HL-60 (cell line): ENCODE measurements around the gene ELL2.

Experiments
- DNase-seq, 2 experiments: peaks; one replicate each; pipeline ENCODE4 v3.0.0-alpha.2; 2010 to 2020; ENCODE audit warnings: low read depth in 1 of 2, low spot score in 1 of 2
- H3K27ac ChIP-seq: fragments of 250-450 bp; sonication (Bioruptor Pico); replicated peaks from 2 replicates; pipeline ENCODE4 v1.5.1; 2020; ENCODE audit warnings: mild to moderate bottlenecking, moderate library complexity
- H3K27me3 ChIP-seq: fragments of 250-450 bp; sonication (Bioruptor Pico); 2 replicates; pipeline ENCODE4 v1.5.1; 2021; ENCODE audit warnings: mild to moderate bottlenecking, moderate library complexity; ENCODE audit not compliant: insufficient read depth, poor library complexity, severe bottlenecking
- H3K4me3 ChIP-seq: replicated peaks from 2 replicates; pipeline ENCODE4 v1.5.1; 2011; ENCODE audit warnings: mild to moderate bottlenecking, control low read depth, low read length; ENCODE audit not compliant: insufficient read depth
- GABPA ChIP-seq: IDR thresholded peaks from 2 replicates; pipeline ENCODE4 v1.6.1; 2012; ENCODE audit warnings: low read depth
- POLR2AphosphoS5 ChIP-seq: IDR thresholded peaks from 2 replicates; pipeline ENCODE4 v1.6.1; 2012; ENCODE audit warnings: low read depth
- SPI1 ChIP-seq: IDR thresholded peaks from 2 replicates; pipeline ENCODE4 v1.6.1; 2012; ENCODE audit warnings: low read depth, mild to moderate bottlenecking, borderline replicate concordance
- TF ChIP-seq, protein P1 (sequence below): IDR thresholded peaks from 2 replicates; pipeline ENCODE4 v1.6.1; 2012; ENCODE audit warnings: low read depth; ENCODE audit not compliant: insufficient replicate concordance
- TF ChIP-seq, protein P2 (sequence below): IDR thresholded peaks from one replicate; pipeline ENCODE4 v1.5.1; 2011; ENCODE audit warnings: low read length, control low read depth, inconsistent platforms; ENCODE audit not compliant: insufficient read depth

Gene ELL2

DNA sequence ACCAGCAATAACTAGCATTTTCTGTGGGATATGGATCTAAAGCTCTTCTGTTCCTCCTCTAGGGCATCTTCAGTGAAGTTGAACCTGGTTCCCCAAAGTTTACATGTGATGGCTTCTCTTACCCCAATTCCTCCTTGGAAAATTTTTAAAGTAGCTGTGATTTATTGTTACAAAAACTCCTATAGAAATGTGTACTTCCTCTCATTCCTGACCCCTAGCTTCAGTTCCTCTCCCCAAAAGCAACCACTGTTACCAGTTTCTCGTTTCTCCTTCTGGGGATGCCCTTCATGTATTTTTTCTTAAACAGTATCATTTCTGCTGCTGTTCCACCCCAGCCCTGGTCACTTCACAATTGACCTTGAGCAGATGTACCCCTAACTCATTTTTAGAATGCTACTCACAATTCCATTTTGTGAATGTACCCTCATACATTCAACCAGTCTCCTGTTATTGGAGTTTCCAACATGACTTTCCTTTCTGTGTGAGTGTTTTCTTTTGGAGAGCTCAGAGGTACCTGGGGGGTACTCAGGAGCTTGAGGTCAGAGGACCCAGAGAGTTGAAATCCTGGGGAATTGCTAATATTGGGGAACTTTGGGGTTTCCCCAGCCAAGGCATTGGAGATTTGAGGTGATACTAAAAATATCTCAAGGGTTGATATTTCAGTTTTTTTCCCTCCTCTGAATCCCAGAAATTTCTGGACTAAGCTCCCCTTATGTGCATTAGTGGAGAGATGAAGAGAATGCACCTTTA is 120.5 kb downstream of the ELL2 start:
- no peak for DNase-seq
- Histone ChIP-seq H3K27ac (no peak overlapping the region), H3K27me3 (no peaks in the 10 kb centered on the region), H3K4me3 (no peak overlapping the region)
- no peak; the same call in 1 of the 2 replicates for TF ChIP-seq SPI1
- TF ChIP-seq, protein P1, sequence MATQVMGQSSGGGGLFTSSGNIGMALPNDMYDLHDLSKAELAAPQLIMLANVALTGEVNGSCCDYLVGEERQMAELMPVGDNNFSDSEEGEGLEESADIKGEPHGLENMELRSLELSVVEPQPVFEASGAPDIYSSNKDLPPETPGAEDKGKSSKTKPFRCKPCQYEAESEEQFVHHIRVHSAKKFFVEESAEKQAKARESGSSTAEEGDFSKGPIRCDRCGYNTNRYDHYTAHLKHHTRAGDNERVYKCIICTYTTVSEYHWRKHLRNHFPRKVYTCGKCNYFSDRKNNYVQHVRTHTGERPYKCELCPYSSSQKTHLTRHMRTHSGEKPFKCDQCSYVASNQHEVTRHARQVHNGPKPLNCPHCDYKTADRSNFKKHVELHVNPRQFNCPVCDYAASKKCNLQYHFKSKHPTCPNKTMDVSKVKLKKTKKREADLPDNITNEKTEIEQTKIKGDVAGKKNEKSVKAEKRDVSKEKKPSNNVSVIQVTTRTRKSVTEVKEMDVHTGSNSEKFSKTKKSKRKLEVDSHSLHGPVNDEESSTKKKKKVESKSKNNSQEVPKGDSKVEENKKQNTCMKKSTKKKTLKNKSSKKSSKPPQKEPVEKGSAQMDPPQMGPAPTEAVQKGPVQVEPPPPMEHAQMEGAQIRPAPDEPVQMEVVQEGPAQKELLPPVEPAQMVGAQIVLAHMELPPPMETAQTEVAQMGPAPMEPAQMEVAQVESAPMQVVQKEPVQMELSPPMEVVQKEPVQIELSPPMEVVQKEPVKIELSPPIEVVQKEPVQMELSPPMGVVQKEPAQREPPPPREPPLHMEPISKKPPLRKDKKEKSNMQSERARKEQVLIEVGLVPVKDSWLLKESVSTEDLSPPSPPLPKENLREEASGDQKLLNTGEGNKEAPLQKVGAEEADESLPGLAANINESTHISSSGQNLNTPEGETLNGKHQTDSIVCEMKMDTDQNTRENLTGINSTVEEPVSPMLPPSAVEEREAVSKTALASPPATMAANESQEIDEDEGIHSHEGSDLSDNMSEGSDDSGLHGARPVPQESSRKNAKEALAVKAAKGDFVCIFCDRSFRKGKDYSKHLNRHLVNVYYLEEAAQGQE = no peak
- TF ChIP-seq, protein P2, sequence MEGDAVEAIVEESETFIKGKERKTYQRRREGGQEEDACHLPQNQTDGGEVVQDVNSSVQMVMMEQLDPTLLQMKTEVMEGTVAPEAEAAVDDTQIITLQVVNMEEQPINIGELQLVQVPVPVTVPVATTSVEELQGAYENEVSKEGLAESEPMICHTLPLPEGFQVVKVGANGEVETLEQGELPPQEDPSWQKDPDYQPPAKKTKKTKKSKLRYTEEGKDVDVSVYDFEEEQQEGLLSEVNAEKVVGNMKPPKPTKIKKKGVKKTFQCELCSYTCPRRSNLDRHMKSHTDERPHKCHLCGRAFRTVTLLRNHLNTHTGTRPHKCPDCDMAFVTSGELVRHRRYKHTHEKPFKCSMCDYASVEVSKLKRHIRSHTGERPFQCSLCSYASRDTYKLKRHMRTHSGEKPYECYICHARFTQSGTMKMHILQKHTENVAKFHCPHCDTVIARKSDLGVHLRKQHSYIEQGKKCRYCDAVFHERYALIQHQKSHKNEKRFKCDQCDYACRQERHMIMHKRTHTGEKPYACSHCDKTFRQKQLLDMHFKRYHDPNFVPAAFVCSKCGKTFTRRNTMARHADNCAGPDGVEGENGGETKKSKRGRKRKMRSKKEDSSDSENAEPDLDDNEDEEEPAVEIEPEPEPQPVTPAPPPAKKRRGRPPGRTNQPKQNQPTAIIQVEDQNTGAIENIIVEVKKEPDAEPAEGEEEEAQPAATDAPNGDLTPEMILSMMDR = no peak

DNA sequence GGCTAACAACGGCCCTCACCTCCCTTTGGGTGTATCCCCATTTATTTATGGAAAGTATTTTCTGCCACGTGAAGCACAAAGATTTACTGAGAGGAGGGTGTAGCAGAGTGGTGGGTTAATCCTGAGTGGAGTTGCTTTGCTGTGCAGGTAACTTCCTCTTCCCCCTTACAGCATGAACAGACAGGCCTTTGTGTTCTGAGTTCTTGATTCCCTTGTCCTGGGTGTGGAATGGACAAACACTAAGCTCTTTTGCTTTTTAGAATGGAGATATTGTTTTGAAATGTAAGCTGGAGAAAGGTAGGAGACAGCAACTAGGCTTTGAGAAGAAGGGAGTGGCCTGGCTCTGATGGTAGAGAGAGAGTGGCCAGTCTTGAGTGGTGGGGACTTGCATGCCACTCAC is 122.0 kb downstream of the ELL2 start:
- Histone ChIP-seq H3K27me3 (no peaks in the 10 kb centered on the region), H3K4me3 (no peak overlapping the region), H3K27ac (no peak overlapping the region)
- DNase-seq = no peak
- TF ChIP-seq POLR2AphosphoS5 (no peak), SPI1 (no peak), GABPA (no peak)
- TF ChIP-seq, protein P1 = no peak
- TF ChIP-seq, protein P2 = no peak

DNA sequence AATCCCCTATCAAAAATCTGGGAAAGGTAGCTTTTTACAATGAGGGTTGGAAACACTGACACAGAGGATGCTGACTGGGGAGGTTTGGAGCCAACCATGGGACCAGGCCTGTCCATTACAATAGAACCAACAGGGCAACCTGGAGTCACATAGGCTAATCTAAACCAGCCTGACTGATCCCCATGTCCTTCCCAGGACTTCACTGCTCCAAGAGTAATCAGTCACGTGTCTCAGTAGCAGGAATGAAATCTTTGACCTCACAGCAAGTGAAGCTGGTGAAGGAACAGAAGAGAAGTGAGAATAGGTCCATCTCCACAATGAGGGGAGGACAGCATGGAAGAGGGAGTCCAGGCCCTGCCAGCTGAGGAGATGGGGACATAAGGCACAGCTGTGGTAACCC is 123.1 kb downstream of the ELL2 start:
- TF ChIP-seq SPI1 (no peak), GABPA (no peak), POLR2AphosphoS5 (no peak)
- TF ChIP-seq, protein P2 = no peak
- TF ChIP-seq, protein P1 = no peak
- no peak overlapping the region for H3K27ac ChIP-seq

More for the DNA sequence above, 123.1 kb downstream of the ELL2 start:
- Histone ChIP-seq H3K27me3 (no peaks in the 10 kb centered on the region), H3K4me3 (no peak overlapping the region)
- no peak for DNase-seq
